Measurements from ENCODE around the gene PLIN3.

Gene PLIN3

GRCh38 chr19:4815426-4816201, 51.9 kb downstream of the PLIN3 start:
- peak; percentile 92 to 93 for DNase-seq
- Histone ChIP-seq H3K27me3 (no peaks in the 10 kb centered on the region), H3K9me3 (no peaks in the 10 kb centered on the region), H3K27ac (peak overlapping the region; percentile 51), H3K4me1 (peaks cover 0 to 43% (median 30%) of the 10 kb centered on the region in 4 donors), H3K4me3 (peak overlapping the region in 1 of 2 donors; percentile 10), H3K36me3 (peaks cover 27 to 37% (median 31%) of the 10 kb centered on the region in 3 donors)
- intact Hi-C loops (cut with DNase I; ENCODE audit: low total_unique reads) = no loop called here
- TF ChIP-seq CTCF (IDR thresholded peaks at IDR 0.05) = no peak

GRCh38 chr19:4814625-4815425, 52.6 kb downstream of the PLIN3 start:
- TF ChIP-seq CTCF (IDR thresholded peaks at IDR 0.05) = no peak
- DNase-seq = no peak
- intact Hi-C loops (cut with DNase I; ENCODE audit: low total_unique reads) = loop anchor here (5.0 kb wide), 1 partner anchor 97 kb away; no protein-coding TSS in a partner anchor

DNA sequence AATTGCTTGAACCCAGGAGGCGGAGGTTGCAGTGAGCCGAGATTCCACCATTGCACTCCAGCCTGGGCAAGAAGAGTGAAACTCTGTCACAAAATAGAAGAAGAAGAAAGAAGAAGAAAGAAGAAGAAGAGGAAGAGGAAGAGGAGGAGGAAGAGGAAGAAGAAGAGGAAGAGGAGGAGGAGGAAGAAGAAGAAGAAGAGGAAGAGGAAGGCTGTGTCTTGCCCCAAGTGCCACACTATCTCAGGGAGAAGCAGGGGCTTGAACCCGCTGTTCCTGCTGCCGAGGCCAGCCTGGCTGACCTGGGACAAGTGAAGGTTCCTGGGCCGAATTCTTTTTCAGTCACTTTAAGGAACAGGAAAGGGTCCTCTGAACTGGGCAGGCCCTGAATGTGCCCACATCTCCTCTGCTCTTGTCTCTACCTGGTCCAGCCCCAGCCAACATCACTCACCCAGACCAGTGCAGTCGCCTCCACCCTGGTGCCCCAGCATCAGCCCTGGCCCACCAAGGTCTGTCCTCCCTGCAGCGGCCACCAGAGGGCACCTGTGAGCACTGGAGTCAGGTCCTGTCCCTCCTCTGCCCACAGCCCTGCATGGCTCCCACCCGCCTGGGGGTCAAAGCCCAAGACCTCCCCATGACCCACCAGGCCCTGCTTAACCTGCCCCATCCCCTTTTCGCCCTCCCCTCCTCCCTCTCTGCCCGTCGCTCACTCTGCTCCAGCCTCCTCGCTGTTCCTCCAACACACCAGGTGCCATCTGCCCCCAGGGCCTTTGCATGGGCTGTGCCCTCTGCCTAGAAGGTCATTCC, 55.9 kb downstream of the PLIN3 start:
- intact Hi-C loops (cut with DNase I; ENCODE audit: low total_unique reads) = loop anchor here (2.0 to 5.0 kb wide), 2 partner anchors 41 to 101 kb away; no protein-coding TSS in a partner anchor
- TF ChIP-seq CTCF (IDR thresholded peaks at IDR 0.05) = peak; percentile 78 to 88
- peak; percentile 81 to 85 for DNase-seq
- peaks cover 0 to 50% (median 30%) of the 10 kb centered on the region in 4 donors for H3K4me1 ChIP-seq
- H3K9me3 ChIP-seq = no peaks in the 10 kb centered on the region
- peak overlapping the region; percentile 83 to 84 for H3K27ac ChIP-seq
- H3K4me3 ChIP-seq = no peak overlapping the region
- H3K27me3 ChIP-seq = no peaks in the 10 kb centered on the region
- H3K36me3 ChIP-seq = peaks cover 4 to 7% (median 5%) of the 10 kb centered on the region in 3 donors

More at GRCh38 chr19:4814625-4815425, 52.6 kb downstream of the PLIN3 start:
- H3K27me3 ChIP-seq = no peaks in the 10 kb centered on the region
- H3K4me3 ChIP-seq = no peak overlapping the region
- H3K36me3 ChIP-seq = peaks cover 23 to 37% (median 31%) of the 10 kb centered on the region in 3 donors
- H3K4me1 ChIP-seq = peaks cover 0 to 43% (median 30%) of the 10 kb centered on the region in 4 donors
- H3K9me3 ChIP-seq = no peaks in the 10 kb centered on the region
- H3K27ac ChIP-seq = peak overlapping the region; percentile 83 to 84

GRCh38 chr19:4807188-4807587, 60.3 kb downstream of the PLIN3 start:
- intact Hi-C loops (cut with DNase I; ENCODE audit: low total_unique reads) = loop anchor here (5.0 kb wide), 1 partner anchor 225 kb away; no protein-coding TSS in a partner anchor

More at GRCh38 chr19:4807188-4807587, 60.3 kb downstream of the PLIN3 start:
- no peaks in the 10 kb centered on the region for H3K9me3 ChIP-seq
- DNase-seq = peak; percentile 55 to 75
- peaks cover 0 to 20% (median 10%) of the 10 kb centered on the region in 4 donors for H3K4me1 ChIP-seq
- no peaks in the 10 kb centered on the region for H3K36me3 ChIP-seq
- no peaks in the 10 kb centered on the region for H3K27me3 ChIP-seq
- TF ChIP-seq CTCF (IDR thresholded peaks at IDR 0.05) = no peak
- H3K4me3 ChIP-seq = no peak overlapping the region
- no peak overlapping the region for H3K27ac ChIP-seq

Measured in tibial artery (tissue), 4 donors.